Endodermal cell (in vitro differentiated cells): ENCODE measurements around the gene CGN. TPM values are rescaled to one million over a fixed set of nuclear protein-coding genes. Genes with fewer than 3 reads are reported as not detected.

Experiments used
- DNase-seq: peaks from one replicate; pipeline ENCODE4 v3.0.0-alpha.2; 2017
- H3K27ac ChIP-seq: 2 replicates; pipeline ENCODE4 v1.5.1; 2013; ENCODE audit warnings: mild to moderate bottlenecking, low read depth, low read length, moderate library complexity
- H3K27me3 ChIP-seq: 2 replicates; pipeline ENCODE4 v1.6.1; 2013; ENCODE audit warnings: mild to moderate bottlenecking, low read length, moderate library complexity; ENCODE audit not compliant: insufficient read depth, control insufficient read depth, poor library complexity, severe bottlenecking
- H3K36me3 ChIP-seq: 2 replicates; pipeline ENCODE4 v1.7.0; 2013; ENCODE audit warnings: mild to moderate bottlenecking, low read length, moderate library complexity; ENCODE audit not compliant: control insufficient read depth, insufficient read depth
- H3K4me1 ChIP-seq: one replicate; pipeline ENCODE4 v1.7.0; 2013; ENCODE audit warnings: low read length; ENCODE audit not compliant: control insufficient read depth, insufficient read depth
- H3K4me3 ChIP-seq: 2 replicates; pipeline ENCODE4 v1.5.1; 2013; ENCODE audit warnings: mild to moderate bottlenecking, low read length, moderate library complexity
- H3K9ac ChIP-seq: 2 replicates; pipeline ENCODE4 v1.6.1; 2013; ENCODE audit warnings: mild to moderate bottlenecking, low read length, moderate library complexity; ENCODE audit not compliant: poor library complexity, severe bottlenecking; ENCODE audit errors: extremely low read depth
- H3K9me3 ChIP-seq: 2 replicates; pipeline ENCODE4 v1.6.1; 2013; ENCODE audit warnings: mild to moderate bottlenecking, low read length, moderate library complexity; ENCODE audit not compliant: control insufficient read depth
- H3K27ac Mint-ChIP-seq: 2 replicates; pipeline ENCODE4 v1.8.0; 2020; ENCODE audit warnings: mixed read lengths
- H3K27me3 Mint-ChIP-seq: 2 replicates; pipeline ENCODE4 v1.8.0; 2021; ENCODE audit warnings: mild to moderate bottlenecking, mixed read lengths; ENCODE audit not compliant: insufficient read depth
- H3K36me3 Mint-ChIP-seq: 2 replicates; pipeline ENCODE4 v1.8.0; 2020; ENCODE audit warnings: low read depth, mixed read lengths
- H3K4me1 Mint-ChIP-seq: 2 replicates; pipeline ENCODE4 v1.8.0; 2020; ENCODE audit warnings: mixed read lengths
- H3K4me3 Mint-ChIP-seq: 2 replicates; pipeline ENCODE4 v1.8.0; 2020; ENCODE audit warnings: mild to moderate bottlenecking, moderate library complexity, mixed read lengths
- H3K9me3 Mint-ChIP-seq: 2 replicates; pipeline ENCODE4 v1.8.0; 2020; ENCODE audit warnings: mild to moderate bottlenecking, mixed read lengths
- CTCF ChIP-seq: fragments of 200-600 bp; sonication (generic); conservative IDR thresholded peaks from 2 replicates; pipeline ENCODE4 v1.5.0; 2021; ENCODE audit warnings: antibody characterized with exemption, mild to moderate bottlenecking
- WGBS, 2 experiments: methylation state at CpG; one replicate each; pipeline versions ENCODE4 v1.1.5 to v1.1.7; 2013; ENCODE audit warnings: missing lambda C conversion rate in 2 of 2, mixed read lengths in 1 of 2; ENCODE audit not compliant: insufficient coverage in 1 of 2, insufficient read length in 1 of 2; 5-methylcytosine and 5-hydroxymethylcytosine counted together
- total RNA-seq, 2 donors: library from RNA; stranded (reverse); fragmentation: NEBNext Ultra II Directional in 1 of 2; extraction: Animal tissue kit (Norgen Biotek cat#: 25700) in 1 of 2; gene quantifications; 2 replicates in 1 of 2; 3 replicates in 1 of 2; pipeline ENCODE4 v1.2.1, GENCODE V29; 2021

CGN gene
- total RNA-seq, 2 donors from 2014 or later: 39.7 to 39.9 TPM

- Mint-ChIP-seq H3K4me1 (peaks cover 7% of the 10 kb centered on the region), H3K9me3 (no peaks in the 10 kb centered on the region), H3K36me3 (peaks cover 38% of the 10 kb centered on the region), H3K4me3 (no peak overlapping the region), H3K27me3 (no peaks in the 10 kb centered on the region), H3K27ac (no peak overlapping the region)
- no peak overlapping the region for H3K9ac ChIP-seq
- no peak overlapping the region for H3K27ac ChIP-seq
- no peaks in the 10 kb centered on the region for H3K4me1 ChIP-seq
- H3K9me3 ChIP-seq: no peaks in the 10 kb centered on the region
- WGBS, 2 experiments: 89 to 93% methylated on average over 5 to 8 of the region's 8 CpGs
- no peaks in the 10 kb centered on the region for H3K27me3 ChIP-seq
- peaks cover 82% of the 10 kb centered on the region for H3K36me3 ChIP-seq
- no peak for DNase-seq
- H3K4me3 ChIP-seq: no peak overlapping the region
- TF ChIP-seq CTCF: no peak
Observed at GRCh38 chr1:151579436-151580225, 68.4 kb downstream of the CGN start.

GRCh38 chr1:151581451-151581850, 70.3 kb downstream of the CGN start:
- H3K9ac ChIP-seq: no peak overlapping the region
- peaks cover 64% of the 10 kb centered on the region for H3K36me3 ChIP-seq
- peaks cover 34% of the 10 kb centered on the region for H3K36me3 Mint-ChIP-seq
- no peak overlapping the region for H3K4me3 Mint-ChIP-seq
- TF ChIP-seq CTCF: no peak
- 85 to 92% methylated on average over 5 of the region's 5 CpGs for WGBS, 2 experiments
- peaks cover 4% of the 10 kb centered on the region for H3K4me1 ChIP-seq
- H3K27me3 Mint-ChIP-seq: no peaks in the 10 kb centered on the region
- H3K27ac ChIP-seq: no peak overlapping the region
- H3K4me3 ChIP-seq: no peak overlapping the region
- H3K9me3 ChIP-seq: no peaks in the 10 kb centered on the region
- peaks cover 7% of the 10 kb centered on the region for H3K4me1 Mint-ChIP-seq
- H3K27ac Mint-ChIP-seq: no peak overlapping the region
- H3K9me3 Mint-ChIP-seq: no peaks in the 10 kb centered on the region
- DNase-seq: no peak
- no peaks in the 10 kb centered on the region for H3K27me3 ChIP-seq

- peaks cover 6% of the 10 kb centered on the region for H3K4me1 Mint-ChIP-seq
- no peak for DNase-seq
- Histone ChIP-seq H3K27me3 (no peaks in the 10 kb centered on the region), H3K27ac (no peak overlapping the region), H3K9me3 (no peaks in the 10 kb centered on the region), H3K4me3 (no peak overlapping the region), H3K36me3 (peaks cover 62% of the 10 kb centered on the region), H3K9ac (no peak overlapping the region), H3K4me1 (peaks cover 4% of the 10 kb centered on the region)
- TF ChIP-seq CTCF: no peak
- WGBS, 2 experiments: 84% methylated on average over 1 of the region's 1 CpG; no CpG with 5 or more reads in 1 of the 2 experiments
- peaks cover 33% of the 10 kb centered on the region for H3K36me3 Mint-ChIP-seq
- no peak overlapping the region for H3K27ac Mint-ChIP-seq
- H3K9me3 Mint-ChIP-seq: no peaks in the 10 kb centered on the region
- no peak overlapping the region for H3K4me3 Mint-ChIP-seq
- no peaks in the 10 kb centered on the region for H3K27me3 Mint-ChIP-seq
Observed at GRCh38 chr1:151581921-151582320, 70.7 kb downstream of the CGN start.
